Calu3 (cell line): ENCODE results near the gene GAMT. TPM values are rescaled to one million over a fixed set of nuclear protein-coding genes. Genes with fewer than 3 reads are reported as not detected.

Experiments used
- BruUV-seq: library from RNA; stranded (reverse); fragments of 400-500 nt; replicated peaks from 2 replicates; lab custom pipeline; 2021; lab: Mats Ljungman, UMichigan
- CTCF ChIA-PET: fragments of 300-600 bp; sonication (Branson Sonifier 250); formaldehyde crosslinking; loops from one replicate; lab custom pipeline; 2022; ENCODE audit warnings: antibody characterized with exemption; lab: Charles Lee
- DNase-seq: peaks from one replicate; pipeline ENCODE4 v3.0.0; 2022
- H3K27ac Mint-ChIP-seq: one replicate; pipeline ENCODE4 v1.8.0; 2022; ENCODE audit warnings: mixed read lengths; ENCODE audit not compliant: unreplicated experiment
- H3K27me3 Mint-ChIP-seq: one replicate; pipeline ENCODE4 v1.8.0; 2022; ENCODE audit warnings: mixed read lengths; ENCODE audit not compliant: unreplicated experiment
- H3K36me3 Mint-ChIP-seq: one replicate; pipeline ENCODE4 v1.8.0; 2022; ENCODE audit warnings: mild to moderate bottlenecking, moderate library complexity, mixed read lengths; ENCODE audit not compliant: insufficient read depth, unreplicated experiment
- H3K4me1 Mint-ChIP-seq: one replicate; pipeline ENCODE4 v1.8.0; 2022; ENCODE audit warnings: mild to moderate bottlenecking, low read depth, mixed read lengths; ENCODE audit not compliant: unreplicated experiment
- H3K4me3 Mint-ChIP-seq: one replicate; pipeline ENCODE4 v1.8.0; 2022; ENCODE audit warnings: mild to moderate bottlenecking, low read depth, moderate library complexity, mixed read lengths; ENCODE audit not compliant: unreplicated experiment
- H3K9me3 Mint-ChIP-seq: one replicate; pipeline ENCODE4 v1.8.0; 2022; ENCODE audit warnings: low read depth, mixed read lengths; ENCODE audit not compliant: unreplicated experiment
- intact Hi-C: fragments of 100-400 bp; cut with micrococcal nuclease; formaldehyde crosslinking; loops from one replicate; pipeline ENCODE4 v1.10.0; 2022; ENCODE audit not compliant: unreplicated experiment
- total RNA-seq: library from RNA; stranded (reverse); gene quantifications from 2 replicates; pipeline ENCODE4 v1.2.3, GENCODE V29; 2022
- TF ChIP-seq, protein P1 (sequence below): fragments of 200-600 bp; IDR thresholded peaks from one replicate; pipeline ENCODE4 v1.8.0; 2022; ENCODE audit warnings: antibody characterized with exemption; ENCODE audit not compliant: unreplicated experiment

The GAMT gene
- total RNA-seq, 1 experiment from 2014 or later, result 14.3 TPM

DNA sequence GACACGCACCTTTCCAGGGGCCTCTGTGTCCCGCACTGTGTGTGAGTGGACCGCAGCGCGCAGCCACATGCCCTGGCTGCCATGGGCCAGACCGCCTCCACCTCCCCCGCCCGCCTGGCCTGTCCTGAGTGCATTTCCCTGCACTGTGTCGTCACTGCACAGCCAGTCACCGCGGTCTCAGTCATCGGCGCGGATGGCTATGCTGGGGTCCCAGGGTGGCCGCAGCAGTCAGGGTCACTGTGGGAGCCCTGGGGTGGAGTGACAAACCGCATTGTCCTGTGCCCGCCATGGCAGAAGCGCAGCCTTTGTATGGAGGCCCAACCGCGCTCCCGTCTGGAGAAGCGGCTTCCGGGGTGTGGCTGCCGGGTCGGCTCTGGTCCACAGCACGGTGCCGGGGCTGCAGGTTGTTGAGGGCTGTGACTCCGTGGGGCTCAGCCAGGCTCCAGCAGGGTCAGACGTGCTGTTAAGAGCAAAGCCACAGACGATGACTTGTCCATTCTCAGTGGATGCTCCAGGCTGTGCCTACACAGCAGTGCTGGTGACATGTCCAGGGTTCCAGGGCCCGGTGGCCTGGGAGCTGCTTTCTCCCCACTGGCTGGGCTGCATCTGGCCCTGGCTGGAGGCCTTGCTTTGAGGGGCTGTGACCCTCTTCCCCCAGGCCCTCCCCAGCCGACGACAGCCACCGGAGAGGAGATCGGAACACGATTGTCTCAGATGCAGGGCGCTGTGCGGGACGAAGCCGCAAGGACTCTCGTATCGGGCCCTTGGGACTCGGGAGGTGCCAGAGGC, 24.0 kb downstream of the GAMT start:
- no TSS peak for BruUV-seq
- Mint-ChIP-seq H3K9me3 (no peaks in the 10 kb centered on the region), H3K4me3 (no peak overlapping the region), H3K4me1 (no peaks in the 10 kb centered on the region), H3K27me3 (no peaks in the 10 kb centered on the region), H3K36me3 (peaks cover 17% of the 10 kb centered on the region), H3K27ac (no peak overlapping the region)
- intact Hi-C loops, result no loop called here
- CTCF ChIA-PET, result no interaction called here
- TF ChIP-seq, protein P1, sequence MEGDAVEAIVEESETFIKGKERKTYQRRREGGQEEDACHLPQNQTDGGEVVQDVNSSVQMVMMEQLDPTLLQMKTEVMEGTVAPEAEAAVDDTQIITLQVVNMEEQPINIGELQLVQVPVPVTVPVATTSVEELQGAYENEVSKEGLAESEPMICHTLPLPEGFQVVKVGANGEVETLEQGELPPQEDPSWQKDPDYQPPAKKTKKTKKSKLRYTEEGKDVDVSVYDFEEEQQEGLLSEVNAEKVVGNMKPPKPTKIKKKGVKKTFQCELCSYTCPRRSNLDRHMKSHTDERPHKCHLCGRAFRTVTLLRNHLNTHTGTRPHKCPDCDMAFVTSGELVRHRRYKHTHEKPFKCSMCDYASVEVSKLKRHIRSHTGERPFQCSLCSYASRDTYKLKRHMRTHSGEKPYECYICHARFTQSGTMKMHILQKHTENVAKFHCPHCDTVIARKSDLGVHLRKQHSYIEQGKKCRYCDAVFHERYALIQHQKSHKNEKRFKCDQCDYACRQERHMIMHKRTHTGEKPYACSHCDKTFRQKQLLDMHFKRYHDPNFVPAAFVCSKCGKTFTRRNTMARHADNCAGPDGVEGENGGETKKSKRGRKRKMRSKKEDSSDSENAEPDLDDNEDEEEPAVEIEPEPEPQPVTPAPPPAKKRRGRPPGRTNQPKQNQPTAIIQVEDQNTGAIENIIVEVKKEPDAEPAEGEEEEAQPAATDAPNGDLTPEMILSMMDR, result no peak
- no peak for DNase-seq

DNA sequence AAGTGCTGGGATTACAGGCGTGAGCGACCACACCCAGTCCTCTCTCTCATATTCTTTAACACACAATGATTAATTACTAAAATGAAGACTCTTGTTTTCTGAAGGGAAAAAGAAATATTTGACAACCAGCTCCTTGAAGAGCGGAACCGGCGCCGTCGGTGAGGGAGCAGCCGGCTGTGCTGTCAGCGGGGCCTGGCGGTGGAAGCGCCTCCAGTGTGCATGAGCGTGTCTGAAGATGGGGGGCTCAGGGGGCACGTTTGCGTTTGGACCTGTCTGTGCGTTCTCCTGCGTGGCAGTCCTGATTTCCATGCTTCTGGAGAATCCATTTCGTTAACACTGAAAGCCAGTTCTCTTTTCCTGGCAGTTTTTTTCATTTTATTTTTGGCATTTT, 24.9 kb downstream of the GAMT start:
- intact Hi-C loops, result no loop called here
- Mint-ChIP-seq H3K4me3 (no peak overlapping the region), H3K27me3 (no peaks in the 10 kb centered on the region), H3K36me3 (peaks cover 25% of the 10 kb centered on the region), H3K9me3 (no peaks in the 10 kb centered on the region), H3K27ac (no peak overlapping the region), H3K4me1 (no peaks in the 10 kb centered on the region)
- TF ChIP-seq, protein P1, result no peak
- no TSS peak for BruUV-seq
- no peak for DNase-seq
- CTCF ChIA-PET, result interaction anchor here (0.6 kb wide), 1 partner anchor 60 kb away, joined by 4 read pairs; no protein-coding TSS in a partner anchor

DNA sequence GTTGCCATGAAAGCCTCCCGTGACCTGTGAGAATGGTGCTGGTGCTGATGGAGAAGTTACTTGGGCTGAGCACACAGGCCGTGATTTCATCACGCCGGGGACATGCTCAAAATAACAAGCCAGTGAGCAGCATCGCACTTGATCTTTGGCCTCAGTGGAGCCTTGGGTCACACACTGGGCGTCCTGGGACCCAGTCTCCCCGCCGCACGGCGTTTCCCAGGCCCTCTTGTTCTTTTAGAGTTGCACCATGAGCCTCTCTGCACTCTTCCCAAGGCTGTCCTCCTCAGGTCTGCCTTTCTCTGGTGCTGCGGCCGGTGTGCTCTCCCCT, 27.1 kb downstream of the GAMT start:
- TF ChIP-seq, protein P1, result no peak
- Mint-ChIP-seq H3K27me3 (no peaks in the 10 kb centered on the region), H3K4me3 (no peak overlapping the region), H3K36me3 (peaks cover 25% of the 10 kb centered on the region), H3K4me1 (no peaks in the 10 kb centered on the region), H3K27ac (no peak overlapping the region), H3K9me3 (no peaks in the 10 kb centered on the region)
- CTCF ChIA-PET, result no interaction called here
- no TSS peak for BruUV-seq
- intact Hi-C loops, result no loop called here
- DNase-seq, result no peak

DNA sequence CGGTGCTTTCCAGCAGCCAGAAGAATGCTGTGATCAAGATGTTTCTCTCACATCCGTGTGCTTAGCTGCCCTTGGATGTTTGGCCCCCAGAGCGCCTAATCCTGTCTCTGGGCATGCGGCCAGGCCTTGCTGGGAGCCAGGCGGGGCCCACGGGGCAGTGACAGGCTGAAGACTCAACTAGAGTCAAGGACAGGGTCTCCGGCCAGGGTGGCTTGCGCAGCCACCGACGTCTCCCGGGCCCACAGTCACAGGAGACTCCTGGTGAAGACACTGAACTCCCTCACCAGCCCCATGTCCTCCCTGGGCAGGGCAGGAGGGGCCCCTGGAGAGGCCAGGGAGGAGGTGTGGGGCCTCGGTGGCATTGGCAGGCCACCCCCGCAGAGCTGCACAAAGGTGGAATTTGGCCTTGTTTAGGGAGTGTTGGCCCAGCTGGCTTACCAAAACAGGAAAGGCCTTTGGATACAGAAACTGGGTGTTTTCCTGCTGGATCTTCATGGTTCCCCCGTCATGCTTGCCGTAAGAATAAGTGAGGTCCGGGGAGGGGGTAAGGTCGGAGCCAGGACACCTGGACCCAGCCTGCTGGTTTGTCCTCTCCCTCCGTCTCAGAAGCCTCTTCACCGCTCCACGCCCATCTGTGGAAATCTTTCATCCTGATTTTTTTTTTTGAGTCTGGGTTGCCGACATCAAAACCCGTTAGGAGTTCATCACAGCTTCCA, 27.6 kb downstream of the GAMT start:
- CTCF ChIA-PET, result interaction anchor here (1.0 kb wide), 1 partner anchor 94 kb away, joined by 3 read pairs; no protein-coding TSS in a partner anchor
- Mint-ChIP-seq H3K4me1 (no peaks in the 10 kb centered on the region), H3K4me3 (no peak overlapping the region), H3K36me3 (peaks cover 25% of the 10 kb centered on the region), H3K27me3 (no peaks in the 10 kb centered on the region), H3K27ac (no peak overlapping the region), H3K9me3 (no peaks in the 10 kb centered on the region)
- TF ChIP-seq, protein P1, result no peak
- intact Hi-C loops, result loop anchor here (2.0 kb wide), 1 partner anchor 95 kb away; no protein-coding TSS in a partner anchor
- no peak for DNase-seq
- BruUV-seq, result no TSS peak
